K562 (cell line): ENCODE measurements around the gene HOXB5. TPM values are rescaled to one million over a fixed set of nuclear protein-coding genes. Genes with fewer than 3 reads are reported as not detected.
A peak's percentile ranks its signal among the peaks of the same experiment; 100 is the strongest.

Source experiments
- HDAC1 ChIP-seq, 2 experiments: fragments of 450-650 bp; IDR thresholded peaks; 2 replicates each; pipeline ENCODE4 v1.6.1; 2016 to 2017; ENCODE audit warnings: inconsistent platforms in 1 of 2, mild to moderate bottlenecking in 1 of 2, moderate library complexity in 1 of 2
- HMGN3 ChIP-seq: IDR thresholded peaks from 2 replicates; pipeline ENCODE4 v1.6.1; 2011; ENCODE audit warnings: borderline replicate concordance, low read depth, mild to moderate bottlenecking, mixed read lengths, low read length; ENCODE audit not compliant: insufficient read length; ENCODE audit errors: extremely low read depth
- ZBTB40 ChIP-seq, 2 experiments: fragments of 450-650 bp in 1 of 2; sonication (generic) in 1 of 2; formaldehyde crosslinking in 1 of 2; IDR thresholded peaks; 2 replicates each; pipeline versions ENCODE4 v1.7.1 to v1.9.0; 2016 to 2022; ENCODE audit warnings: inconsistent platforms in 1 of 2, mild to moderate bottlenecking in 1 of 2, missing genetic modification reagents in 1 of 2
- polyA plus RNA-seq, 8 experiments: library from polyadenylated mRNA; depleted of rRNA in 4 of 8; stranded (reverse) in 5 of 8; unstranded in 3 of 8; fragments of >200 nt; fragmentation: Nextera tagmentation in 2 of 8; fragmentation: Illumina TruSeq in 1 of 8; extraction: Ambion mirVana in 2 of 8; extraction: Trizol in 1 of 8; gene quantifications; 2 replicates each; pipeline versions ENCODE4 v1.2.1 to v1.2.3, GENCODE V29; 2011 to 2014; ENCODE audit warnings: inconsistent platforms in 1 of 8, missing spikeins in 1 of 8
- total RNA-seq, 7 experiments: library from RNA; depleted of rRNA in 6 of 7; stranded (reverse); fragments of >200 nt in 6 of 7; fragmentation: Illumina TruSeq in 2 of 7; extraction: Trizol in 2 of 7; gene quantifications; 2 replicates each; pipeline versions ENCODE4 v1.2.1 to v1.2.3, GENCODE V29; 2011 to 2021; ENCODE audit warnings: low replicate concordance in 1 of 7
- TF ChIP-seq, protein P1 (sequence below): fragments of 450-650 bp; IDR thresholded peaks from 2 replicates; pipeline ENCODE4 v1.6.1; 2016
- TF ChIP-seq, protein P2 (sequence below): fragments of 450-650 bp; IDR thresholded peaks from 2 replicates; pipeline ENCODE4 v1.6.1; 2016; ENCODE audit warnings: low read depth

Gene HOXB5
- total and polyA plus RNA-seq, 9 of the 15 experiments (the other 6 are each of a cell fraction or from before 2014, with no cell fraction given), result 0.24 to 2.7 (median 0.65) TPM

DNA sequence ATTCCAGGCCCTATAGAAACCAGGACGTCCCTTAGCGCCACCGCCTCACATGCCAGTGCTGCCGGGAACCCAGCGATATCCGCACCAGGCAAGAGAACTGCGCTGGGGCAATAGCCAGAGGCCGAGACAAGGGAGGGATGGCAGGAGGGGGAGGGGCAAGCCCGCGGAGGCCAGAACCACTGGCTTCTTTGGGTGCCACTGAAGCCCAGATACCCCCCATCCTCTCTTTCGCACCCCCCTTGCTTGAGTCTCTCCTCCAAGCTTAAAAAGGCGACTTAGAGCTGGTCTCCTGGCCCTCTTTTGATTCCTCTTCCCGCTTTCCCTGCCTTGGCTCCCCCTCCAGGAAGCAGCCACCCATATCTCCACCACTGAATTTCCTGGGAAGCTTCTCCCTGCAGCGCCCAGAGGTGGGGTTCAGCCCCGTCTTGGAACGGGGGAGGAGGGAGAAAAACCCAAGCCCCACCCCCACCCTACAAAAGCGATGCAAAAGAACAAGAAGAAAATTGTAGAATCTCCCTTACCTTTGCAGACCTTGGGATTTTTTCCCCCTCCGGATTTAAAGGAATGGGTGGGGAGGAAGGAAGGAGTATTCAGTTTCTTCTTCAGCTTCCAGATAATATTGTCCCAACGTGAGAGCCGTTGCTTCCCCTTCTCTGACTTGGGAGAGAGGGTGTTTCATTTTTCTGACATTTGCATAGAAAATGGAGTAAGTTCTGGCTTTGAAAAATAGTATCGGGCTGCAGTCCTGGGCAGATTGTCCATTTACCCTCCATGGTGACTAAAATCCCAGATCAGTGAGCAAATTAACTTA, 10.6 kb upstream of the HOXB5 start (continued):
- TF ChIP-seq, protein P1, sequence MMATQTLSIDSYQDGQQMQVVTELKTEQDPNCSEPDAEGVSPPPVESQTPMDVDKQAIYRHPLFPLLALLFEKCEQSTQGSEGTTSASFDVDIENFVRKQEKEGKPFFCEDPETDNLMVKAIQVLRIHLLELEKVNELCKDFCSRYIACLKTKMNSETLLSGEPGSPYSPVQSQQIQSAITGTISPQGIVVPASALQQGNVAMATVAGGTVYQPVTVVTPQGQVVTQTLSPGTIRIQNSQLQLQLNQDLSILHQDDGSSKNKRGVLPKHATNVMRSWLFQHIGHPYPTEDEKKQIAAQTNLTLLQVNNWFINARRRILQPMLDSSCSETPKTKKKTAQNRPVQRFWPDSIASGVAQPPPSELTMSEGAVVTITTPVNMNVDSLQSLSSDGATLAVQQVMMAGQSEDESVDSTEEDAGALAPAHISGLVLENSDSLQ, result no peak
- TF ChIP-seq, protein P2, sequence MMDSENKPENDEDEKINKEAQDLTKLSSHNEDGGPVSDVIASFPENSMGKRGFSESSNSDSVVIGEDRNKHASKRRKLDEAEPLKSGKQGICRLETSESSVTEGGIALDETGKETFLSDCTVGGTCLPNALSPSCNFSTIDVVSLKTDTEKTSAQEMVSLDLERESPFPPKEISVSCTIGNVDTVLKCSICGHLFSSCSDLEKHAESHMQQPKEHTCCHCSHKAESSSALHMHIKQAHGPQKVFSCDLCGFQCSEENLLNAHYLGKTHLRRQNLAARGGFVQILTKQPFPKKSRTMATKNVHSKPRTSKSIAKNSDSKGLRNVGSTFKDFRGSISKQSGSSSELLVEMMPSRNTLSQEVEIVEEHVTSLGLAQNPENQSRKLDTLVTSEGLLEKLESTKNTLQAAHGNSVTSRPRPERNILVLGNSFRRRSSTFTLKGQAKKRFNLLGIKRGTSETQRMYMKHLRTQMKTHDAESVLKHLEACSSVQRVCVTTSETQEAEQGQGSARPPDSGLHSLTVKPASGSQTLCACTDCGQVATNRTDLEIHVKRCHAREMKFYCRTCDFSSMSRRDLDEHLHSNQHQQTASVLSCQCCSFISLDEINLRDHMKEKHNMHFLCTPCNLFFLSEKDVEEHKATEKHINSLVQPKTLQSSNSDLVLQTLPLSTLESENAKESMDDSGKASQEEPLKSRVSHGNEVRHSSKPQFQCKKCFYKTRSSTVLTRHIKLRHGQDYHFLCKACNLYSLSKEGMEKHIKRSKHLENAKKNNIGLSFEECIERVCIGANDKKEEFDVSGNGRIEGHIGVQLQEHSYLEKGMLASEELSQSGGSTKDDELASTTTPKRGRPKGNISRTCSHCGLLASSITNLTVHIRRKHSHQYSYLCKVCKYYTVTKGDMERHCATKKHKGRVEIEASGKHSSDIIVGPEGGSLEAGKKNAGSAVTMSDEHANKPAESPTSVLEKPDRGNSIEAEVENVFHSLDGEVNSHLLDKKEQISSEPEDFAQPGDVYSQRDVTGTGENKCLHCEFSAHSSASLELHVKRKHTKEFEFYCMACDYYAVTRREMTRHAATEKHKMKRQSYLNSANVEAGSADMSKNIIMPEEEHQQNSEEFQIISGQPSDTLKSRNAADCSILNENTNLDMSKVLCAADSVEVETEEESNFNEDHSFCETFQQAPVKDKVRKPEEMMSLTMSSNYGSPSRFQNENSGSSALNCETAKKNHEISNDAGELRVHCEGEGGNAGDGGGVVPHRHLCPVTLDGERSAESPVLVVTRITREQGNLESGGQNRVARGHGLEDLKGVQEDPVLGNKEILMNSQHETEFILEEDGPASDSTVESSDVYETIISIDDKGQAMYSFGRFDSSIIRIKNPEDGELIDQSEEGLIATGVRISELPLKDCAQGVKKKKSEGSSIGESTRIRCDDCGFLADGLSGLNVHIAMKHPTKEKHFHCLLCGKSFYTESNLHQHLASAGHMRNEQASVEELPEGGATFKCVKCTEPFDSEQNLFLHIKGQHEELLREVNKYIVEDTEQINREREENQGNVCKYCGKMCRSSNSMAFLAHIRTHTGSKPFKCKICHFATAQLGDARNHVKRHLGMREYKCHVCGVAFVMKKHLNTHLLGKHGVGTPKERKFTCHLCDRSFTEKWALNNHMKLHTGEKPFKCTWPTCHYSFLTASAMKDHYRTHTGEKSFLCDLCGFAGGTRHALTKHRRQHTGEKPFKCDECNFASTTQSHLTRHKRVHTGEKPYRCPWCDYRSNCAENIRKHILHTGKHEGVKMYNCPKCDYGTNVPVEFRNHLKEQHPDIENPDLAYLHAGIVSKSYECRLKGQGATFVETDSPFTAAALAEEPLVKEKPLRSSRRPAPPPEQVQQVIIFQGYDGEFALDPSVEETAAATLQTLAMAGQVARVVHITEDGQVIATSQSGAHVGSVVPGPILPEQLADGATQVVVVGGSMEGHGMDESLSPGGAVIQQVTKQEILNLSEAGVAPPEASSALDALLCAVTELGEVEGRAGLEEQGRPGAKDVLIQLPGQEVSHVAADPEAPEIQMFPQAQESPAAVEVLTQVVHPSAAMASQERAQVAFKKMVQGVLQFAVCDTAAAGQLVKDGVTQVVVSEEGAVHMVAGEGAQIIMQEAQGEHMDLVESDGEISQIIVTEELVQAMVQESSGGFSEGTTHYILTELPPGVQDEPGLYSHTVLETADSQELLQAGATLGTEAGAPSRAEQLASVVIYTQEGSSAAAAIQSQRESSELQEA, result peak; percentile 69
- TF ChIP-seq HDAC1 (IDR thresholded peaks at IDR 0.05) (0 out of 4 replicates have a peak, but pooled peaks of 1 of the 2 experiments have one; percentile 16), HMGN3 (no peak), ZBTB40 (IDR thresholded peaks at IDR 0.05) (no peak), ZBTB40 (CRISPR knock-in tag; IDR thresholded peaks at IDR 0.05) (0 out of 2 replicates have a peak, but pooled peaks have one; percentile 15)
